GM18951 (cell line): ENCODE results near the gene GABRQ.
"Not testable (repeated sequence)": the region's sequence is repeated elsewhere in the genome, so short reads cannot be mapped to it uniquely, and the experiment has no call there.

Experiments used
- POLR2A ChIP-seq: IDR thresholded peaks from 4 replicates; pipeline ENCODE4 v1.6.1; 2011; ENCODE audit warnings: mild to moderate bottlenecking; ENCODE audit not compliant: insufficient read length, insufficient read depth; ENCODE audit errors: extremely low read depth
- in situ Hi-C: fragments of 300-500 bp; cut with MboI; formaldehyde crosslinking; loops from one replicate; pipeline ENCODE4 v1.12.0; 2022; ENCODE audit warnings: low sequenced_read_pairs, mixed read lengths, inconsistent platforms; ENCODE audit not compliant: unreplicated experiment

The GABRQ gene

GRCh38 chrX:152641996-152642395 lies 4.3 kb downstream of the GABRQ start:
- no peak for TF ChIP-seq POLR2A
- in situ Hi-C loops, result loop anchor here (25.0 kb wide), 1 partner anchor 905 kb away; the partner anchor contains the start of gene CNGA2

- no peak for TF ChIP-seq POLR2A
- in situ Hi-C loops, result loop anchor here (25.0 kb wide), 1 partner anchor 906 kb away; the partner anchor contains the start of gene CNGA2
Measured at GRCh38 chrX:152642931-152643564, 5.4 kb downstream of the GABRQ start.

GRCh38 chrX:152646961-152647360 lies 9.3 kb downstream of the GABRQ start:
- in situ Hi-C loops, result loop anchor here (25.0 kb wide), 1 partner anchor 910 kb away; the partner anchor contains the start of gene CNGA2
- no peak for TF ChIP-seq POLR2A

- no peak for TF ChIP-seq POLR2A
- in situ Hi-C loops, result loop anchor here (25.0 kb wide), 1 partner anchor 911 kb away; the partner anchor contains the start of gene CNGA2
Measured at GRCh38 chrX:152647978-152648377, 10.3 kb downstream of the GABRQ start.

- no peak for TF ChIP-seq POLR2A
- in situ Hi-C loops, result no loop called here
Measured at GRCh38 chrX:152652060-152652459, 14.4 kb downstream of the GABRQ start.

- in situ Hi-C loops, result no loop called here
- TF ChIP-seq POLR2A, result no peak
Measured at GRCh38 chrX:152652467-152652866, 14.8 kb downstream of the GABRQ start.

GRCh38 chrX:152656087-152656486 lies 18.4 kb downstream of the GABRQ start:
- in situ Hi-C loops, result no loop called here
- no peak for TF ChIP-seq POLR2A

- no peak for TF ChIP-seq POLR2A
- in situ Hi-C loops, result no loop called here
Measured at GRCh38 chrX:152656890-152657289, 19.2 kb downstream of the GABRQ start.

GRCh38 chrX:152658302-152658701 lies 20.6 kb downstream of the GABRQ start:
- in situ Hi-C loops, result no loop called here
- TF ChIP-seq POLR2A, result no peak

- TF ChIP-seq POLR2A, result no peak
- in situ Hi-C loops, result no loop called here
Measured at GRCh38 chrX:152663086-152663485, 25.4 kb downstream of the GABRQ start.

GRCh38 chrX:152674135-152674534 lies 36.4 kb downstream of the GABRQ start:
- in situ Hi-C loops, result no loop called here
- no peak for TF ChIP-seq POLR2A

GRCh38 chrX:152674652-152675051 lies 37.0 kb downstream of the GABRQ start:
- in situ Hi-C loops, result not testable (repeated sequence)

- in situ Hi-C loops, result not testable (repeated sequence)
Measured at GRCh38 chrX:152681012-152681411, 43.3 kb downstream of the GABRQ start.

- in situ Hi-C loops, result not testable (repeated sequence)
Measured at GRCh38 chrX:152697952-152698931, 60.5 kb downstream of the GABRQ start, which contains the start of gene MAGEA3. MAGEA3 (plus strand) TSS chrX:152698794; CDS start chrX:152700833, 2,039 bp downstream.

GRCh38 chrX:152700390-152700789 lies 62.7 kb downstream of the GABRQ start:
- in situ Hi-C loops, result loop anchor here (5.0 kb wide), 1 partner anchor 67 kb away; the partner anchor contains the start of gene MAGEA6

GRCh38 chrX:152706500-152706899 lies 68.8 kb downstream of the GABRQ start:
- in situ Hi-C loops, result not testable (repeated sequence)
